ENCODE measurements around the gene ZFP2. TPM values are rescaled to one million over a fixed set of nuclear protein-coding genes. Genes with fewer than 3 reads are reported as not detected.

The ZFP2 gene
- total and polyA plus RNA-seq, 10 of the 15 experiments (the other 5 are each of a cell fraction or from before 2014, with no cell fraction given), result 0.08 to 0.26 (median 0.10) TPM; not detected in 7

DNA sequence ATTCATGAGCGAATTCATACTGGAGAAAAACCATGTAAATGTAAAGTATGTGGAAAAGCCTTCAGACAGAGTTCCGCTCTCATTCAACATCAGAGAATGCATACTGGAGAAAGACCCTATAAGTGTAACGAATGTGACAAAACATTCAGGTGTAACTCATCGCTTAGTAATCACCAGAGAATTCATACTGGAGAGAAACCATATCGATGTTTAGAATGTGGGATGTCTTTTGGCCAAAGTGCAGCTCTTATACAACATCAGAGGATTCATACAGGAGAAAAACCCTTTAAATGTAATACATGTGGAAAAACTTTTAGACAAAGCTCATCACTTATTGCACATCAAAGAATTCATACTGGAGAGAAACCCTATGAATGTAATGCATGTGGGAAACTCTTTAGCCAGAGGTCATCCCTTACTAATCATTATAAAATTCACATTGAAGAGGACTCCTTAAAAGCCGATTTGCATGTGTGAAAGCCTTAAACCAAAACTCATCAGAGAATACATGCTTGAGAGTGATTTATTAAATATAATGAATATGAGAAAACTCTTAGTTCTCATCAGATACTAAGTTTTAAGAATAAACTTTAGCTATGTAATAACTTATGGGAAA lies 11.8 kb upstream of the ZFP2 start (continued):
- TF ChIP-seq NR2C2 (IDR thresholded peaks at IDR 0.05; ENCODE audit: borderline replicate concordance, control insufficient read depth, insufficient read length, low read depth) (no peak), TCF12 (IDR thresholded peaks at IDR 0.05; ENCODE audit: low read depth, low read length) (no peak), TARDBP (IDR thresholded peaks at IDR 0.05; ENCODE audit: borderline replicate concordance) (no peak), ZNF384 (IDR thresholded peaks at IDR 0.05; ENCODE audit: borderline replicate concordance, low read depth, low read length) (no peak), IRF4 (IDR thresholded peaks at IDR 0.05; ENCODE audit: low read depth, low read length) (no peak)

DNA sequence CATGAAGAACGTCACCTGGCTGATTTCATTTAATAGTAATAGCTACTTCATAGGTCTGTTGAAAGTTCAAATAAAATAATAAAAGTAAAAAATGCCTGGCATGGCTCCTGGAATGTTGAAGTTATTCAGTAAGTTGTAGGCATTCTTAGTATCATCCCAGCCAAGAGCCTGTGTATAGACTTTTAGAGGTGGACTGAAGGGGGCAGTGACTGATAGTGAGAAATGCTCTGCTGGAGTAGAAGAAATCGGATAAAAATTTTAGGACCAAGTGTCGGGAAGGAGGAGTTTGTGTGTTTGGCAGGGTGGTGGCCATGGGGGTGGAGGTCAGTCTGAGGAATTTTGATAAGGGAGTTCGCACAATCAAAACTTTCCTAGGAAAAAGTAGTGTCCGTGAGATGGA lies 3.6 kb downstream of the ZFP2 start:
- SMC1A ChIA-PET (ENCODE audit: uncharacterized antibody, unreplicated experiment), result no interaction called here
- no peaks in the 10 kb centered on the region for H3K27me3 ChIP-seq (replicated peaks in 1 of 2; ENCODE audit: control insufficient read depth in 2 of 2, insufficient read depth in 2 of 2, low read length in 1 of 2)
- FAIRE-seq (no peak), ATAC-seq (no peak), DNase-seq (ENCODE audit: low read depth, low spot score) (no peak)
- intact Hi-C loops (cut with micrococcal nuclease; ENCODE audit: unreplicated experiment) (no loop called here), in situ Hi-C loops (cut with MboI) (no loop called here)
- CTCF ChIA-PET, result interaction anchor here (0.6 kb wide), 1 partner anchor 33 kb away, joined by 3 read pairs; no protein-coding TSS in a partner anchor
- H3K27ac ChIP-seq (ENCODE audit: control insufficient read depth, insufficient read depth), result no peak overlapping the region
- no peaks in the 10 kb centered on the region for H4K20me1 ChIP-seq (ENCODE audit: control insufficient read depth, insufficient read depth)
- no peaks in the 10 kb centered on the region for H3K4me1 ChIP-seq (ENCODE audit: control insufficient read depth, insufficient read depth, low read length)
- no peaks in the 10 kb centered on the region; the same call in 2 of the 3 replicates for H3K9me3 ChIP-seq (replicated peaks; ENCODE audit: control insufficient read depth, insufficient read depth, low read length)
- no TSS peak for BruUV-seq (replicated peaks)
- no peak overlapping the region for H3K9ac ChIP-seq (ENCODE audit: control insufficient read depth, insufficient read depth, low read length)
- no peaks in the 10 kb centered on the region for H3K36me3 ChIP-seq (ENCODE audit: control insufficient read depth in 2 of 2, insufficient read depth in 2 of 2, low read length in 1 of 2)
- 39% methylated on average over 5 of the region's 5 CpGs for WGBS (ENCODE audit: insufficient coverage, insufficient replicate concordance, low lambda C conversion rate, missing lambda C conversion rate)
- H3K79me2 ChIP-seq (ENCODE audit: control insufficient read depth, insufficient read depth, low read length), result no peaks in the 10 kb centered on the region
- H2AFZ ChIP-seq (ENCODE audit: control insufficient read depth, low read depth, low read length), result no peak overlapping the region
- POLR2A ChIA-PET, result interaction anchor here (0.5 kb wide), 1 partner anchor 125 kb away, joined by 3 read pairs; no protein-coding TSS in a partner anchor
- H3K4me3 ChIP-seq, result no peak overlapping the region
- H3K4me2 ChIP-seq (ENCODE audit: control insufficient read depth, insufficient read depth), result no peak overlapping the region
- RAD21 ChIA-PET (ENCODE audit: unreplicated experiment), result no interaction called here
- TF ChIP-seq ZNF24 (IDR thresholded peaks at IDR 0.05) (no peak), TAF1 (IDR thresholded peaks at IDR 0.05; ENCODE audit: borderline replicate concordance, low read depth, low read length) (no peak), TCF3 (IDR thresholded peaks at IDR 0.05; ENCODE audit: borderline replicate concordance, insufficient read depth, low read depth, low read length) (no peak), ZNF384 (IDR thresholded peaks at IDR 0.05; ENCODE audit: borderline replicate concordance, low read depth, low read length) (no peak), KAT2A (conservative IDR thresholded peaks at IDR 0.05; ENCODE audit: control insufficient read depth, low read depth, low read length) (no peak)
- TF ChIP-seq, protein P1, sequence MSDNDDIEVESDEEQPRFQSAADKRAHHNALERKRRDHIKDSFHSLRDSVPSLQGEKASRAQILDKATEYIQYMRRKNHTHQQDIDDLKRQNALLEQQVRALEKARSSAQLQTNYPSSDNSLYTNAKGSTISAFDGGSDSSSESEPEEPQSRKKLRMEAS (IDR thresholded peaks at IDR 0.05; ENCODE audit: low read depth, low read length), result no peak
- TF ChIP-seq, protein P2, sequence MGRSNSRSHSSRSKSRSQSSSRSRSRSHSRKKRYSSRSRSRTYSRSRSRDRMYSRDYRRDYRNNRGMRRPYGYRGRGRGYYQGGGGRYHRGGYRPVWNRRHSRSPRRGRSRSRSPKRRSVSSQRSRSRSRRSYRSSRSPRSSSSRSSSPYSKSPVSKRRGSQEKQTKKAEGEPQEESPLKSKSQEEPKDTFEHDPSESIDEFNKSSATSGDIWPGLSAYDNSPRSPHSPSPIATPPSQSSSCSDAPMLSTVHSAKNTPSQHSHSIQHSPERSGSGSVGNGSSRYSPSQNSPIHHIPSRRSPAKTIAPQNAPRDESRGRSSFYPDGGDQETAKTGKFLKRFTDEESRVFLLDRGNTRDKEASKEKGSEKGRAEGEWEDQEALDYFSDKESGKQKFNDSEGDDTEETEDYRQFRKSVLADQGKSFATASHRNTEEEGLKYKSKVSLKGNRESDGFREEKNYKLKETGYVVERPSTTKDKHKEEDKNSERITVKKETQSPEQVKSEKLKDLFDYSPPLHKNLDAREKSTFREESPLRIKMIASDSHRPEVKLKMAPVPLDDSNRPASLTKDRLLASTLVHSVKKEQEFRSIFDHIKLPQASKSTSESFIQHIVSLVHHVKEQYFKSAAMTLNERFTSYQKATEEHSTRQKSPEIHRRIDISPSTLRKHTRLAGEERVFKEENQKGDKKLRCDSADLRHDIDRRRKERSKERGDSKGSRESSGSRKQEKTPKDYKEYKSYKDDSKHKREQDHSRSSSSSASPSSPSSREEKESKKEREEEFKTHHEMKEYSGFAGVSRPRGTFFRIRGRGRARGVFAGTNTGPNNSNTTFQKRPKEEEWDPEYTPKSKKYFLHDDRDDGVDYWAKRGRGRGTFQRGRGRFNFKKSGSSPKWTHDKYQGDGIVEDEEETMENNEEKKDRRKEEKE (IDR thresholded peaks at IDR 0.05), result no peak
- TF ChIP-seq, protein P3, sequence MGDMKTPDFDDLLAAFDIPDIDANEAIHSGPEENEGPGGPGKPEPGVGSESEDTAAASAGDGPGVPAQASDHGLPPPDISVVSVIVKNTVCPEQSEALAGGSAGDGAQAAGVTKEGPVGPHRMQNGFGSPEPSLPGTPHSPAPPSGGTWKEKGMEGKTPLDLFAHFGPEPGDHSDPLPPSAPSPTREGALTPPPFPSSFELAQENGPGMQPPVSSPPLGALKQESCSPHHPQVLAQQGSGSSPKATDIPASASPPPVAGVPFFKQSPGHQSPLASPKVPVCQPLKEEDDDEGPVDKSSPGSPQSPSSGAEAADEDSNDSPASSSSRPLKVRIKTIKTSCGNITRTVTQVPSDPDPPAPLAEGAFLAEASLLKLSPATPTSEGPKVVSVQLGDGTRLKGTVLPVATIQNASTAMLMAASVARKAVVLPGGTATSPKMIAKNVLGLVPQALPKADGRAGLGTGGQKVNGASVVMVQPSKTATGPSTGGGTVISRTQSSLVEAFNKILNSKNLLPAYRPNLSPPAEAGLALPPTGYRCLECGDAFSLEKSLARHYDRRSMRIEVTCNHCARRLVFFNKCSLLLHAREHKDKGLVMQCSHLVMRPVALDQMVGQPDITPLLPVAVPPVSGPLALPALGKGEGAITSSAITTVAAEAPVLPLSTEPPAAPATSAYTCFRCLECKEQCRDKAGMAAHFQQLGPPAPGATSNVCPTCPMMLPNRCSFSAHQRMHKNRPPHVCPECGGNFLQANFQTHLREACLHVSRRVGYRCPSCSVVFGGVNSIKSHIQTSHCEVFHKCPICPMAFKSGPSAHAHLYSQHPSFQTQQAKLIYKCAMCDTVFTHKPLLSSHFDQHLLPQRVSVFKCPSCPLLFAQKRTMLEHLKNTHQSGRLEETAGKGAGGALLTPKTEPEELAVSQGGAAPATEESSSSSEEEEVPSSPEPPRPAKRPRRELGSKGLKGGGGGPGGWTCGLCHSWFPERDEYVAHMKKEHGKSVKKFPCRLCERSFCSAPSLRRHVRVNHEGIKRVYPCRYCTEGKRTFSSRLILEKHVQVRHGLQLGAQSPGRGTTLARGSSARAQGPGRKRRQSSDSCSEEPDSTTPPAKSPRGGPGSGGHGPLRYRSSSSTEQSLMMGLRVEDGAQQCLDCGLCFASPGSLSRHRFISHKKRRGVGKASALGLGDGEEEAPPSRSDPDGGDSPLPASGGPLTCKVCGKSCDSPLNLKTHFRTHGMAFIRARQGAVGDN (IDR thresholded peaks at IDR 0.05), result no peak
- TF ChIP-seq, protein P4, sequence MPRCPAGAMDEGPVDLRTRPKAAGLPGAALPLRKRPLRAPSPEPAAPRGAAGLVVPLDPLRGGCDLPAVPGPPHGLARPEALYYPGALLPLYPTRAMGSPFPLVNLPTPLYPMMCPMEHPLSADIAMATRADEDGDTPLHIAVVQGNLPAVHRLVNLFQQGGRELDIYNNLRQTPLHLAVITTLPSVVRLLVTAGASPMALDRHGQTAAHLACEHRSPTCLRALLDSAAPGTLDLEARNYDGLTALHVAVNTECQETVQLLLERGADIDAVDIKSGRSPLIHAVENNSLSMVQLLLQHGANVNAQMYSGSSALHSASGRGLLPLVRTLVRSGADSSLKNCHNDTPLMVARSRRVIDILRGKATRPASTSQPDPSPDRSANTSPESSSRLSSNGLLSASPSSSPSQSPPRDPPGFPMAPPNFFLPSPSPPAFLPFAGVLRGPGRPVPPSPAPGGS (IDR thresholded peaks at IDR 0.05; ENCODE audit: borderline replicate concordance, insufficient read depth, low read depth, low read length, poor library complexity, severe bottlenecking), result no peak

Measured in GM12878 (cell line).